ENCODE data around the gene CD163L1. TPM values are rescaled to one million over a fixed set of nuclear protein-coding genes. Genes with fewer than 3 reads are reported as not detected.

CD163L1 gene
- total RNA-seq, 2 experiments from 2014 or later, result not detected

DNA sequence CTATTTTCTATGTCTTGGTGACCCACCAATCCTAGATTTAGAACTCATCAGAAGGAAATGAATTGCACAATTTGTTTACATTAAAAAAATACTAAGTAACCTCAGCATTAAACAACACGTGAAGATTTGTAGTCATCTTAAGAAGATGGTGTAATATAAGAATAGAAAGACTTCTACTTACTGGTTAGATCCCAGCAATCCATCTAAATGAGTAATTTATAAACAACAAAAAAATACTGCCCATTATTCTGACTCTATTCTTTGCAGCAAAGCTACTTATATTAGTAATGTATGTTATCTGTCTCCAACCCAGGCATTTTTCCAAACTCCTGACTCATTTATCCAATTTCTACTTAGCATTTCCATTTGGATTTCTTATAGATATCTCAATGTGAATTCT is 67.8 kb downstream of the CD163L1 start:
- CTCF ChIA-PET (ENCODE audit: unreplicated experiment), result no interaction called here
- H3K4me2 ChIP-seq (ENCODE audit: low read length), result no peak overlapping the region
- BruUV-seq (replicated peaks), result no TSS peak
- H3K9me2 ChIP-seq (ENCODE audit: insufficient read depth, low read length), result no peaks in the 10 kb centered on the region
- no peak overlapping the region for H3K27ac ChIP-seq (ENCODE audit: low read depth, low read length, poor library complexity, severe bottlenecking)
- no peak for TF ChIP-seq EZH2phosphoT487 (IDR thresholded peaks at IDR 0.05; ENCODE audit: borderline replicate concordance, low read depth, low read length)
- TF ChIP-seq, protein P1, sequence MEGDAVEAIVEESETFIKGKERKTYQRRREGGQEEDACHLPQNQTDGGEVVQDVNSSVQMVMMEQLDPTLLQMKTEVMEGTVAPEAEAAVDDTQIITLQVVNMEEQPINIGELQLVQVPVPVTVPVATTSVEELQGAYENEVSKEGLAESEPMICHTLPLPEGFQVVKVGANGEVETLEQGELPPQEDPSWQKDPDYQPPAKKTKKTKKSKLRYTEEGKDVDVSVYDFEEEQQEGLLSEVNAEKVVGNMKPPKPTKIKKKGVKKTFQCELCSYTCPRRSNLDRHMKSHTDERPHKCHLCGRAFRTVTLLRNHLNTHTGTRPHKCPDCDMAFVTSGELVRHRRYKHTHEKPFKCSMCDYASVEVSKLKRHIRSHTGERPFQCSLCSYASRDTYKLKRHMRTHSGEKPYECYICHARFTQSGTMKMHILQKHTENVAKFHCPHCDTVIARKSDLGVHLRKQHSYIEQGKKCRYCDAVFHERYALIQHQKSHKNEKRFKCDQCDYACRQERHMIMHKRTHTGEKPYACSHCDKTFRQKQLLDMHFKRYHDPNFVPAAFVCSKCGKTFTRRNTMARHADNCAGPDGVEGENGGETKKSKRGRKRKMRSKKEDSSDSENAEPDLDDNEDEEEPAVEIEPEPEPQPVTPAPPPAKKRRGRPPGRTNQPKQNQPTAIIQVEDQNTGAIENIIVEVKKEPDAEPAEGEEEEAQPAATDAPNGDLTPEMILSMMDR (conservative IDR thresholded peaks at IDR 0.05; ENCODE audit: low read length), result no peak
- H3K36me3 ChIP-seq (ENCODE audit: insufficient read depth, low read length), result no peaks in the 10 kb centered on the region
- H4K20me1 ChIP-seq (ENCODE audit: insufficient read depth, low read length), result no peaks in the 10 kb centered on the region
- no peaks in the 10 kb centered on the region for H3K4me1 ChIP-seq (ENCODE audit: insufficient read depth, low read length, poor library complexity, severe bottlenecking)
- H2AFZ ChIP-seq (ENCODE audit: low read length), result no peak overlapping the region
- H3K9me3 ChIP-seq (ENCODE audit: low read length), result no peaks in the 10 kb centered on the region
- H3K79me2 ChIP-seq (ENCODE audit: insufficient read depth, low read depth, low read length), result no peaks in the 10 kb centered on the region
- POLR2A ChIA-PET, result no interaction called here
- intact Hi-C loops (cut with micrococcal nuclease; ENCODE audit: unreplicated experiment), result no loop called here
- H3K4me3 ChIP-seq (ENCODE audit: low read depth, low read length, poor library complexity, severe bottlenecking), result no peak overlapping the region
- DNase-seq (ENCODE audit: low spot score), result no peak

DNA sequence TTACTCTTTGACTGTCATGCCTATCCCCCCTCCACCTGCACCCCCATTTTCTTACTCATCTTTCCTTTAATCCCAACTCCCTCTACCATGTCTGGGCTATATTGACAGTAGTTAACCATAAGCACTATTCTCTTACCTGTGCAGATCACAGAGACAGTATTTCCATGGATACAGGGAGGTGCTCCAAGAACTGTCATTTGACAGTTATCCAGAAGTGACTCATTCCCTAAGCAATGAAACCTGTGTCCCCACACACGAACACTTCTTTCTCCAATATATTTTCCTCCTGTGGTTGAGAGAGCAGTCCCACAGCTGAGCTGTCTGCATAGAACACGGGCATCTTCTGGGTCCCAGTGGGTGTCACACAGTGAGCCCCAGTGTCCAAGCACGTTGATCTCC is 68.8 kb downstream of the CD163L1 start:
- Histone ChIP-seq H3K4me2 (ENCODE audit: low read length) (no peak overlapping the region), H3K36me3 (ENCODE audit: insufficient read depth, low read length) (no peaks in the 10 kb centered on the region), H3K4me1 (ENCODE audit: insufficient read depth, low read length, poor library complexity, severe bottlenecking) (no peaks in the 10 kb centered on the region), H3K9me3 (ENCODE audit: low read length) (no peaks in the 10 kb centered on the region), H3K79me2 (ENCODE audit: insufficient read depth, low read depth, low read length) (no peaks in the 10 kb centered on the region), H3K27ac (ENCODE audit: low read depth, low read length, poor library complexity, severe bottlenecking) (no peak overlapping the region), H3K9me2 (ENCODE audit: insufficient read depth, low read length) (no peaks in the 10 kb centered on the region), H2AFZ (ENCODE audit: low read length) (no peak overlapping the region), H3K4me3 (ENCODE audit: low read depth, low read length, poor library complexity, severe bottlenecking) (no peak overlapping the region), H4K20me1 (ENCODE audit: insufficient read depth, low read length) (no peaks in the 10 kb centered on the region)
- no peak for DNase-seq (ENCODE audit: low spot score)
- ChIA-PET CTCF (ENCODE audit: unreplicated experiment) (no interaction called here), POLR2A (interaction anchor here (0.5 kb wide), 1 partner anchor 278 kb away, joined by 5 read pairs; no protein-coding TSS in a partner anchor)
- intact Hi-C loops (cut with micrococcal nuclease; ENCODE audit: unreplicated experiment), result no loop called here
- BruUV-seq (replicated peaks), result no TSS peak
- TF ChIP-seq EZH2phosphoT487 (IDR thresholded peaks at IDR 0.05; ENCODE audit: borderline replicate concordance, low read depth, low read length), result no peak
- TF ChIP-seq, protein P1 (conservative IDR thresholded peaks at IDR 0.05; ENCODE audit: low read length), result no peak

DNA sequence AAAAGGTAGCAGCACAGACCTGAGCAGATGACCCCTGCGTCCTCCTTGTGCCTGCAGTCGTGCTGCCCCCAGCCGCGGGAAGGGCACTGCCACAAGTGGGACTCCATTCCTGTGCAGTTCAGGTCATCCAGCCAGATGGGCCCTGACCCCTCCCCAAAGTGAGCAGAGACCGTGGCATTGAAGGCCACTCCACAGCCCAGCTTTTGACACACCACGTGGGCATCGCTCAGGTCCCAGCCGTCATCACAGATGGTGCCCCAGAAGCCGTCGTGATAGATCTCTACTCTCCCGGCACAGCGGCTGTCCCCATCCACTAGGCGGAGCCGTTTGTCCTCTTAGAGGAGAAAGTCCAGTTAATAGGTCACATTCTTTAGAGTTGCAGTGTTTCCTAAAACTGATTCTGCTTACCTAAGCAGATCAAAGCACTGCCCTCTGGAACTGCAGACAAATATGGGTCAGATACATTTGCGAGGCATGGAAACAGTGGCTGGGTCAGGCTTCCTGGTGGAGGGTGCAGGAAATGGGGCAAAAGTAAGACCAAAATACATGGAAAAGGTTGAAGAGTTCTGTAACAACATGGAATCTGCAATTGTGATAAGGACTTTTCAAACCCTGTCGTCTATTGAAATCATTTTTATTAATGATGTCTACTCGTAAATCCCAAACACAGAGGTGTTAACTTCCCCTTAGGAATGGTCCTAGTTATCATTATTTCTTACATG is 69.4 kb downstream of the CD163L1 start:
- H3K36me3 ChIP-seq (ENCODE audit: insufficient read depth, low read length), result no peaks in the 10 kb centered on the region
- H3K79me2 ChIP-seq (ENCODE audit: insufficient read depth, low read depth, low read length), result no peaks in the 10 kb centered on the region
- no peaks in the 10 kb centered on the region for H3K9me2 ChIP-seq (ENCODE audit: insufficient read depth, low read length)
- H3K27ac ChIP-seq (ENCODE audit: low read depth, low read length, poor library complexity, severe bottlenecking), result no peak overlapping the region
- H3K4me3 ChIP-seq (ENCODE audit: low read depth, low read length, poor library complexity, severe bottlenecking), result no peak overlapping the region
- no peaks in the 10 kb centered on the region for H4K20me1 ChIP-seq (ENCODE audit: insufficient read depth, low read length)
- TF ChIP-seq, protein P1 (conservative IDR thresholded peaks at IDR 0.05; ENCODE audit: low read length), result peak; percentile 66
- TF ChIP-seq EZH2phosphoT487 (IDR thresholded peaks at IDR 0.05; ENCODE audit: borderline replicate concordance, low read depth, low read length), result no peak
- no peaks in the 10 kb centered on the region for H3K4me1 ChIP-seq (ENCODE audit: insufficient read depth, low read length, poor library complexity, severe bottlenecking)
- H3K4me2 ChIP-seq (ENCODE audit: low read length), result no peak overlapping the region
- BruUV-seq (replicated peaks), result no TSS peak
- ChIA-PET CTCF (ENCODE audit: unreplicated experiment) (no interaction called here), POLR2A (no interaction called here)
- DNase-seq (ENCODE audit: low spot score), result peak; percentile 27
- no peak overlapping the region for H2AFZ ChIP-seq (ENCODE audit: low read length)
- no peaks in the 10 kb centered on the region for H3K9me3 ChIP-seq (ENCODE audit: low read length)
- intact Hi-C loops (cut with micrococcal nuclease; ENCODE audit: unreplicated experiment), result no loop called here
